ENCODE results near the gene SECISBP2L. TPM values are rescaled to one million over a fixed set of nuclear protein-coding genes. Genes with fewer than 3 reads are reported as not detected.

Gene SECISBP2L
- total and polyA plus RNA-seq, 9 of the 15 experiments (the other 6 are each of a cell fraction or from before 2014, with no cell fraction given) = 0.55 to 14.1 (median 10.4) TPM

DNA sequence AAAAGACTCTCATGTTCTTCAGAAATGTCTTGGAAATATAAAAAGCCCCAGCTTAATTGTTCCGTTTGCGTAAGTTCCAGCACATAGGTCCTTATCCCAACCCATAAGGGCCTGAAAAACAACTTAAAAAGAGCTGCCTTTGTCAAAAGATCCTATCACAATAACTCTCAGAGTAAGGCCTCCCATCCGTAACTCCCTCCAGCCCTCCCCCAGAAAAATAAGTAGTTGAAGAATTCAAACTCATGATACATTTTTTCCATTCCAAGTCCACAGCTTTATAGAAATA, 38.0 kb upstream of the SECISBP2L start (continued):
- TF ChIP-seq, protein P1, sequence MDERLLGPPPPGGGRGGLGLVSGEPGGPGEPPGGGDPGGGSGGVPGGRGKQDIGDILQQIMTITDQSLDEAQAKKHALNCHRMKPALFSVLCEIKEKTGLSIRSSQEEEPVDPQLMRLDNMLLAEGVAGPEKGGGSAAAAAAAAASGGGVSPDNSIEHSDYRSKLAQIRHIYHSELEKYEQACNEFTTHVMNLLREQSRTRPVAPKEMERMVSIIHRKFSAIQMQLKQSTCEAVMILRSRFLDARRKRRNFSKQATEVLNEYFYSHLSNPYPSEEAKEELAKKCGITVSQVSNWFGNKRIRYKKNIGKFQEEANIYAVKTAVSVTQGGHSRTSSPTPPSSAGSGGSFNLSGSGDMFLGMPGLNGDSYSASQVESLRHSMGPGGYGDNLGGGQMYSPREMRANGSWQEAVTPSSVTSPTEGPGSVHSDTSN (CRISPR knock-in tag; IDR thresholded peaks at IDR 0.05; ENCODE audit: low read depth) = no peak
- TF ChIP-seq, protein P1 (tag; conservative IDR thresholded peaks at IDR 0.05; ENCODE audit: low read depth) = no peak
- TF ChIP-seq U2AF1 (optimal IDR thresholded peaks at IDR 0.05; ENCODE audit: low read depth, low read length) (no peak), HMGXB4 (CRISPR knock-in tag; IDR thresholded peaks at IDR 0.05) (no peak), MAFK (IDR thresholded peaks at IDR 0.05; ENCODE audit: low read length) (no peak), CEBPB (tag; IDR thresholded peaks at IDR 0.05) (no peak), ZFP1 (CRISPR knock-in tag; IDR thresholded peaks at IDR 0.05) (no peak), CHD1 (IDR thresholded peaks at IDR 0.05; ENCODE audit: low read length) (no peak), STAT5A (IDR thresholded peaks at IDR 0.05; ENCODE audit: borderline replicate concordance, low read length) (no peak), SLC30A9 (CRISPR knock-in tag; IDR thresholded peaks at IDR 0.05) (no peak), ATF7 (IDR thresholded peaks at IDR 0.05) (no peak), ZNF311 (CRISPR knock-in tag; IDR thresholded peaks at IDR 0.05) (no peak), ZNF764 (CRISPR knock-in tag; IDR thresholded peaks at IDR 0.05; ENCODE audit: low read depth) (no peak)
